Endodermal cell (in vitro differentiated cells): ENCODE measurements around the gene PPP1CA. TPM values are rescaled to one million over a fixed set of nuclear protein-coding genes. Genes with fewer than 3 reads are reported as not detected.
A peak's percentile ranks its signal among the peaks of the same experiment; 100 is the strongest.

Experiments used
- DNase-seq: peaks from one replicate; pipeline ENCODE4 v3.0.0-alpha.2; 2017
- H3K27ac ChIP-seq: 2 replicates; pipeline ENCODE4 v1.5.1; 2013; ENCODE audit warnings: mild to moderate bottlenecking, low read depth, low read length, moderate library complexity
- H3K27me3 ChIP-seq: 2 replicates; pipeline ENCODE4 v1.6.1; 2013; ENCODE audit warnings: mild to moderate bottlenecking, low read length, moderate library complexity; ENCODE audit not compliant: insufficient read depth, control insufficient read depth, poor library complexity, severe bottlenecking
- H3K36me3 ChIP-seq: 2 replicates; pipeline ENCODE4 v1.7.0; 2013; ENCODE audit warnings: mild to moderate bottlenecking, low read length, moderate library complexity; ENCODE audit not compliant: control insufficient read depth, insufficient read depth
- H3K4me1 ChIP-seq: one replicate; pipeline ENCODE4 v1.7.0; 2013; ENCODE audit warnings: low read length; ENCODE audit not compliant: control insufficient read depth, insufficient read depth
- H3K4me3 ChIP-seq: 2 replicates; pipeline ENCODE4 v1.5.1; 2013; ENCODE audit warnings: mild to moderate bottlenecking, low read length, moderate library complexity
- H3K9ac ChIP-seq: 2 replicates; pipeline ENCODE4 v1.6.1; 2013; ENCODE audit warnings: mild to moderate bottlenecking, low read length, moderate library complexity; ENCODE audit not compliant: poor library complexity, severe bottlenecking; ENCODE audit errors: extremely low read depth
- H3K9me3 ChIP-seq: 2 replicates; pipeline ENCODE4 v1.6.1; 2013; ENCODE audit warnings: mild to moderate bottlenecking, low read length, moderate library complexity; ENCODE audit not compliant: control insufficient read depth
- H3K27ac Mint-ChIP-seq: 2 replicates; pipeline ENCODE4 v1.8.0; 2020; ENCODE audit warnings: mixed read lengths
- H3K27me3 Mint-ChIP-seq: 2 replicates; pipeline ENCODE4 v1.8.0; 2021; ENCODE audit warnings: mild to moderate bottlenecking, mixed read lengths; ENCODE audit not compliant: insufficient read depth
- H3K36me3 Mint-ChIP-seq: 2 replicates; pipeline ENCODE4 v1.8.0; 2020; ENCODE audit warnings: low read depth, mixed read lengths
- H3K4me1 Mint-ChIP-seq: 2 replicates; pipeline ENCODE4 v1.8.0; 2020; ENCODE audit warnings: mixed read lengths
- H3K4me3 Mint-ChIP-seq: 2 replicates; pipeline ENCODE4 v1.8.0; 2020; ENCODE audit warnings: mild to moderate bottlenecking, moderate library complexity, mixed read lengths
- H3K9me3 Mint-ChIP-seq: 2 replicates; pipeline ENCODE4 v1.8.0; 2020; ENCODE audit warnings: mild to moderate bottlenecking, mixed read lengths
- WGBS, 2 experiments: methylation state at CpG; one replicate each; pipeline versions ENCODE4 v1.1.5 to v1.1.7; 2013; ENCODE audit warnings: missing lambda C conversion rate in 2 of 2, mixed read lengths in 1 of 2; ENCODE audit not compliant: insufficient coverage in 1 of 2, insufficient read length in 1 of 2; 5-methylcytosine and 5-hydroxymethylcytosine counted together
- total RNA-seq, 2 donors: library from RNA; stranded (reverse); fragmentation: NEBNext Ultra II Directional in 1 of 2; extraction: Animal tissue kit (Norgen Biotek cat#: 25700) in 1 of 2; gene quantifications; 2 replicates in 1 of 2; 3 replicates in 1 of 2; pipeline ENCODE4 v1.2.1, GENCODE V29; 2021
- TF ChIP-seq, protein P1 (sequence below): fragments of 200-600 bp; sonication (generic); conservative IDR thresholded peaks from 2 replicates; pipeline ENCODE4 v1.5.0; 2021; ENCODE audit warnings: antibody characterized with exemption, mild to moderate bottlenecking

Gene PPP1CA
- total RNA-seq, 2 donors from 2014 or later, result 182 to 212 TPM

DNA sequence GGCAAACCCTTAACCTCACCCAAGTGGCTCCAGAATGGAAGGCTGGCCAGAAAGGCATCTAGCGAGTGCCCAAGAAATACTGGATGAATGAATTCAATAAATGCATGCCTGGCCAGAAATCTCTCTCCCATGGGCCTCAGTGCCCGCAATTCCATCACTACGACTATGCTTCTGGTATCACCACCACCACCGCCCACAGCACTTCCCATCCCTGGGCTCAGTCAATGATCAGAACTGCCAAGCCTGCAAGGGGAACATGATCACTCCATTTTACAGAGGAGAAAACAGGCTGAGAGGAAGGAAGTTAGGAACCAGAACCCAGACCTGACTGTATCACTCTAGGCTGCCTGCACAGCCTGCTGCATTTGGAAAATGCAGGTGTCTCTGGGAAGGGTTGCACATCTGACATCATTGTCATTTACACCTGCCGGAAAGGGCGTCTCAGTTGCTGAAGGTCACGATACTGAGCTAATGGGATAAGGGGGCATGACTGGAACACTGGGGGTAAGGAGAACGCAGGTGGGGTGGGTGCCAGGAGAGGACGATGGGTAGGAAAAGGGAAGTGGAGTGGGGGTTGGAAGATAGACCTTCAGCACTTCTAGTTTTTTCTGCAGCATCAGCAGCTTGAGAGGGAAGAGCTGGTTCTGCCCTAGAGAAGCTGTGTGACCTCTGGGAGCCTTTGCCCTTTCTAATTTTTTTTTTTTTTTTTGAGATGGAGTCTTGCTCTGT is 47.6 kb upstream of the PPP1CA start:
- no peak overlapping the region for H3K9ac ChIP-seq
- DNase-seq, result no peak
- H3K36me3 ChIP-seq, result no peaks in the 10 kb centered on the region
- H3K4me3 Mint-ChIP-seq, result no peak overlapping the region
- H3K27ac ChIP-seq, result no peak overlapping the region
- H3K27ac Mint-ChIP-seq, result no peak overlapping the region
- H3K36me3 Mint-ChIP-seq, result no peaks in the 10 kb centered on the region
- no peaks in the 10 kb centered on the region for H3K27me3 Mint-ChIP-seq
- H3K4me3 ChIP-seq, result no peak overlapping the region
- H3K9me3 Mint-ChIP-seq, result no peaks in the 10 kb centered on the region
- no peaks in the 10 kb centered on the region for H3K27me3 ChIP-seq
- H3K4me1 ChIP-seq, result no peaks in the 10 kb centered on the region
- TF ChIP-seq, protein P1, sequence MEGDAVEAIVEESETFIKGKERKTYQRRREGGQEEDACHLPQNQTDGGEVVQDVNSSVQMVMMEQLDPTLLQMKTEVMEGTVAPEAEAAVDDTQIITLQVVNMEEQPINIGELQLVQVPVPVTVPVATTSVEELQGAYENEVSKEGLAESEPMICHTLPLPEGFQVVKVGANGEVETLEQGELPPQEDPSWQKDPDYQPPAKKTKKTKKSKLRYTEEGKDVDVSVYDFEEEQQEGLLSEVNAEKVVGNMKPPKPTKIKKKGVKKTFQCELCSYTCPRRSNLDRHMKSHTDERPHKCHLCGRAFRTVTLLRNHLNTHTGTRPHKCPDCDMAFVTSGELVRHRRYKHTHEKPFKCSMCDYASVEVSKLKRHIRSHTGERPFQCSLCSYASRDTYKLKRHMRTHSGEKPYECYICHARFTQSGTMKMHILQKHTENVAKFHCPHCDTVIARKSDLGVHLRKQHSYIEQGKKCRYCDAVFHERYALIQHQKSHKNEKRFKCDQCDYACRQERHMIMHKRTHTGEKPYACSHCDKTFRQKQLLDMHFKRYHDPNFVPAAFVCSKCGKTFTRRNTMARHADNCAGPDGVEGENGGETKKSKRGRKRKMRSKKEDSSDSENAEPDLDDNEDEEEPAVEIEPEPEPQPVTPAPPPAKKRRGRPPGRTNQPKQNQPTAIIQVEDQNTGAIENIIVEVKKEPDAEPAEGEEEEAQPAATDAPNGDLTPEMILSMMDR, result no peak
- WGBS, 2 experiments, result 93 to 100% methylated on average over 6 to 9 of the region's 9 CpGs
- no peaks in the 10 kb centered on the region for H3K4me1 Mint-ChIP-seq
- no peaks in the 10 kb centered on the region for H3K9me3 ChIP-seq

DNA sequence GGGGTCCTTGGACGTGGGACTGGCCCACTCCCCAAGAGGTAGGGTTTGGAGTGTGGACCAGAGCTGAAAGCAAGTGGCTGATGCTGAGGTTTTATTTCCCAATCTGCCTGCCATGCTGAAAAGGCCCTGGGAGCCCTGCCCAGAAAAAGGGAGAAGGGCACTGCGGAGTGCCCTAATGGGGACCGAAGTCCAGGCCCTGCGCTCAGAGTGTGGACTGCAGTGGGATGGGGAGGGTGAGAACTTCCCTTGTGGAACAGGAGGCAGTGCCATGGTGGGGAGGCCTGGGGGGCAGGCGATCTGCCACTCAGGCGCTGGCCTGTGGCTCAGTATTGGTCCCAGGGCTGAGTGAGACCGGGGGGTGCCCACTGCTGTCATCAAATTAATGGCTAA is 46.6 kb upstream of the PPP1CA start:
- H3K36me3 ChIP-seq, result no peaks in the 10 kb centered on the region
- no peaks in the 10 kb centered on the region for H3K9me3 ChIP-seq
- no peaks in the 10 kb centered on the region for H3K27me3 ChIP-seq
- Mint-ChIP-seq H3K27ac (no peak overlapping the region), H3K9me3 (no peaks in the 10 kb centered on the region), H3K4me3 (no peak overlapping the region), H3K36me3 (no peaks in the 10 kb centered on the region), H3K4me1 (no peaks in the 10 kb centered on the region), H3K27me3 (no peaks in the 10 kb centered on the region)
- WGBS, 2 experiments, result 95 to 100% methylated on average over 3 to 7 of the region's 7 CpGs
- H3K9ac ChIP-seq, result no peak overlapping the region
- no peak for DNase-seq
- no peak overlapping the region for H3K4me3 ChIP-seq
- H3K4me1 ChIP-seq, result no peaks in the 10 kb centered on the region
- H3K27ac ChIP-seq, result no peak overlapping the region
- TF ChIP-seq, protein P1, result no peak

DNA sequence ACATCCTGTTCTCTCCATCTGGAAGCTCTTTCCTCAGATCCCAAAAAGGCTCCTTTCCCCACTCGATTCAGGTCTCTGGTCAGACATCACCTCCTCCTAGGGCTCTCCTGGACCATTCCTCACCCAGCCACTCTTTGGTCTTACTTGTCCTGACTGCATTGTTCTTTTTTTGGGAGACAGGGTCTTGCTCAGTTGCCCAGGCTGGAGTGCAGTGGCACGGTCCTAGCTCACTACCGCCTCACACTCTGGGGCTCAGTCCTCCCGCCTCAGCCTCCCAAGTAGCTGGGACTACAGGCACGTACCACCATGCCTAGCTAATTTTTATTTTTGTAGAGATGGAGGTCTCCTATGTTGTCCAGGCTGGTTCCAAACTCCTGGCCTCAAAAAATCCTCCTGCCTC is 43.9 kb upstream of the PPP1CA start:
- Histone ChIP-seq H3K9ac (no peak overlapping the region), H3K27ac (no peak overlapping the region), H3K4me1 (no peaks in the 10 kb centered on the region), H3K36me3 (peaks cover 13% of the 10 kb centered on the region), H3K9me3 (no peaks in the 10 kb centered on the region), H3K4me3 (no peak overlapping the region), H3K27me3 (no peaks in the 10 kb centered on the region)
- Mint-ChIP-seq H3K27me3 (no peaks in the 10 kb centered on the region), H3K4me3 (no peak overlapping the region), H3K9me3 (no peaks in the 10 kb centered on the region), H3K36me3 (peaks cover 12% of the 10 kb centered on the region), H3K4me1 (no peaks in the 10 kb centered on the region), H3K27ac (peak overlapping the region; percentile 23)
- TF ChIP-seq, protein P1, result no peak
- DNase-seq, result no peak
- WGBS, 2 experiments, result 83 to 89% methylated on average over 3 to 5 of the region's 5 CpGs
